ENCODE measurements around the gene ALLC. TPM values are rescaled to one million over a fixed set of nuclear protein-coding genes. Genes with fewer than 3 reads are reported as not detected.
"Not testable (repeated sequence)": the region's sequence is repeated elsewhere in the genome, so short reads cannot be mapped to it uniquely, and the experiment has no call there.

The ALLC gene
- total RNA-seq (2014; rRNA removed; shearing (Covaris generic)), result not detected in 2 replicates
- polyA plus RNA-seq (2016; fragmentation: Nextera tagmentation; extraction: Ambion mirVana), result not detected in 2 replicates

GRCh38 chr2:3657881-3658280 is at the start of gene ALLC:
Gene ALLC (plus strand): TSS chr2:3658200. CDS start chr2:3671158, 12,958 bp downstream.
- no peaks in the 10 kb centered on the region for H3K9me2 ChIP-seq (ENCODE audit: insufficient read depth)
- in situ Hi-C loops (cut with MboI), result loop anchor here (25.0 kb wide), 1 partner anchor 1771 kb away; no protein-coding TSS in a partner anchor
- H4K20me1 ChIP-seq (ENCODE audit: insufficient read depth), result no peaks in the 10 kb centered on the region
- H3K4me3 ChIP-seq, result no peak within 1 kb of the TSS
- DNase-seq, result no peak
- TF ChIP-seq EZH2phosphoT487 (IDR thresholded peaks at IDR 0.05; ENCODE audit: insufficient read depth, low read depth) (no peak), EZH2 (IDR thresholded peaks at IDR 0.05; ENCODE audit: insufficient read depth, poor library complexity, severe bottlenecking) (no peak)
- no peak within 1 kb of the TSS for H3K4me2 ChIP-seq (ENCODE audit: unreplicated experiment)
- H3K79me2 ChIP-seq (ENCODE audit: insufficient read depth), result no peaks in the 10 kb centered on the region
- no peaks in the 10 kb centered on the region for H3K4me1 ChIP-seq (ENCODE audit: insufficient read depth)
- H3K36me3 ChIP-seq (ENCODE audit: low read depth), result no peaks in the 10 kb centered on the region
- H3K27ac ChIP-seq, result no peak within 1 kb of the TSS
- H3K9ac ChIP-seq, result no peak within 1 kb of the TSS
- H3K27me3 ChIP-seq (replicated peaks; ENCODE audit: insufficient read depth), result peaks cover 11% of the 10 kb centered on the region; the same call in 1 of the 2 replicates
- H3K9me3 ChIP-seq (ENCODE audit: low read depth), result no peaks in the 10 kb centered on the region
- WGBS, 2 experiments (ENCODE audit: low coverage in 1 of 2, low lambda C conversion rate in 2 of 2, missing lambda C conversion rate in 2 of 2), result 59 to 60% methylated on average over 7 of the region's 7 CpGs
- H3F3A ChIP-seq (ENCODE audit: insufficient read depth), result no peaks in the 10 kb centered on the region
- H2AFZ ChIP-seq, result no peak within 1 kb of the TSS

- Histone ChIP-seq H4K20me1 (ENCODE audit: insufficient read depth) (no peaks in the 10 kb centered on the region), H3K36me3 (ENCODE audit: low read depth) (no peaks in the 10 kb centered on the region), H3K79me2 (ENCODE audit: insufficient read depth) (no peaks in the 10 kb centered on the region), H3K9me2 (ENCODE audit: insufficient read depth) (no peaks in the 10 kb centered on the region), H3K27ac (no peak overlapping the region), H3K27me3 (replicated peaks; ENCODE audit: insufficient read depth) (peaks cover 5% of the 10 kb centered on the region; the same call in 1 of the 2 replicates), H3K4me2 (ENCODE audit: unreplicated experiment) (no peak overlapping the region), H3K9me3 (ENCODE audit: low read depth) (no peaks in the 10 kb centered on the region), H3K4me1 (ENCODE audit: insufficient read depth) (no peaks in the 10 kb centered on the region), H3F3A (ENCODE audit: insufficient read depth) (no peaks in the 10 kb centered on the region), H3K4me3 (no peak overlapping the region), H3K9ac (no peak overlapping the region), H2AFZ (no peak overlapping the region)
- TF ChIP-seq EZH2phosphoT487 (IDR thresholded peaks at IDR 0.05; ENCODE audit: insufficient read depth, low read depth), result no peak
- TF ChIP-seq EZH2 (IDR thresholded peaks at IDR 0.05; ENCODE audit: insufficient read depth, poor library complexity, severe bottlenecking), result no peak
- DNase-seq, result no peak
- in situ Hi-C loops (cut with MboI), result no loop called here
- WGBS, 2 experiments (ENCODE audit: low coverage in 1 of 2, low lambda C conversion rate in 2 of 2, missing lambda C conversion rate in 2 of 2), result 59 to 61% methylated on average over 19 of the region's 19 CpGs
These were observed 49.4 kb upstream of the ALLC start for GRCh38 chr2:3608373-3609278.

- H3K27me3 ChIP-seq (replicated peaks; ENCODE audit: insufficient read depth); H4K20me1 ChIP-seq (ENCODE audit: insufficient read depth); H3K9ac ChIP-seq; DNase-seq; H3K9me3 ChIP-seq (ENCODE audit: low read depth); H3K79me2 ChIP-seq (ENCODE audit: insufficient read depth); H3K4me2 ChIP-seq (ENCODE audit: unreplicated experiment); H3F3A ChIP-seq (ENCODE audit: insufficient read depth); H3K4me3 ChIP-seq; H3K4me1 ChIP-seq (ENCODE audit: insufficient read depth); H3K27ac ChIP-seq; H3K9me2 ChIP-seq (ENCODE audit: insufficient read depth); in situ Hi-C loops (cut with MboI); H2AFZ ChIP-seq; H3K36me3 ChIP-seq (ENCODE audit: low read depth): not testable (repeated sequence)
- 54 to 57% methylated on average over 4 of the region's 4 CpGs for WGBS, 2 experiments (ENCODE audit: low coverage in 1 of 2, low lambda C conversion rate in 2 of 2, missing lambda C conversion rate in 2 of 2)
These were observed 48.7 kb upstream of the ALLC start for GRCh38 chr2:3609279-3609673.

GRCh38 chr2:3610415-3610814 is 47.6 kb upstream of the ALLC start:
- Histone ChIP-seq H3K79me2 (ENCODE audit: insufficient read depth) (no peaks in the 10 kb centered on the region), H3K4me1 (ENCODE audit: insufficient read depth) (no peaks in the 10 kb centered on the region), H3K9me2 (ENCODE audit: insufficient read depth) (no peaks in the 10 kb centered on the region), H3F3A (ENCODE audit: insufficient read depth) (no peaks in the 10 kb centered on the region), H3K4me2 (ENCODE audit: unreplicated experiment) (no peak overlapping the region), H3K27ac (no peak overlapping the region), H4K20me1 (ENCODE audit: insufficient read depth) (no peaks in the 10 kb centered on the region), H3K36me3 (ENCODE audit: low read depth) (no peaks in the 10 kb centered on the region), H3K27me3 (replicated peaks; ENCODE audit: insufficient read depth) (peaks cover 5% of the 10 kb centered on the region; the same call in 1 of the 2 replicates), H3K4me3 (no peak overlapping the region), H3K9me3 (ENCODE audit: low read depth) (no peaks in the 10 kb centered on the region), H2AFZ (no peak overlapping the region), H3K9ac (no peak overlapping the region)
- 36 to 40% methylated on average over 9 of the region's 9 CpGs for WGBS, 2 experiments (ENCODE audit: low coverage in 1 of 2, low lambda C conversion rate in 2 of 2, missing lambda C conversion rate in 2 of 2)
- no peak for TF ChIP-seq EZH2 (IDR thresholded peaks at IDR 0.05; ENCODE audit: insufficient read depth, poor library complexity, severe bottlenecking)
- TF ChIP-seq EZH2phosphoT487 (IDR thresholded peaks at IDR 0.05; ENCODE audit: insufficient read depth, low read depth), result no peak
- no peak for DNase-seq
- in situ Hi-C loops (cut with MboI), result no loop called here
